Measurements from ENCODE around the gene TPSG1.
"Not testable (repeated sequence)": the region's sequence is repeated elsewhere in the genome, so short reads cannot be mapped to it uniquely, and the experiment has no call there.

The TPSG1 gene

GRCh38 chr16:1213796-1214372, 11.2 kb downstream of the TPSG1 start:
- DNase-seq: no peak

DNA sequence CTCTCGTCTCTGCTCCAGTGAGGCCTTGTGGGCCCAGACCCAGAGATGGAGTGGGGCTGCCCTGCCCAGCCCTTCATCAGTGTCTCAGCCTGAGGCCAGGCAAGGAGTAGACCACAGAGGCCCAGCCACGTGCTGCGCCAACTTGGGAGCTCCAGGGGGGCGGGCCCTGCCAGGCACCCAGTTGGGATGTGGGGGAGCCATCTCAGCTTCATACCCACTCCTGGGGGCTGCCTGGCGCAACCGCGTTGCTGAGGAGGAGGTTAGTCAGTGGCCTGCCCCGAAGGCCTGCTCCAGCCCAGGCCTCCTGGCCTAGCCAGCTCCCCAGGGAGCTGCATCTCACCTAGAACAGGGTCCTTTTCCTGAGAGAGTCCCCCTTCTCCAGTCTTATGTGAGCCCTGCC, 11.8 kb downstream of the TPSG1 start:
- DNase-seq: no peak

DNA sequence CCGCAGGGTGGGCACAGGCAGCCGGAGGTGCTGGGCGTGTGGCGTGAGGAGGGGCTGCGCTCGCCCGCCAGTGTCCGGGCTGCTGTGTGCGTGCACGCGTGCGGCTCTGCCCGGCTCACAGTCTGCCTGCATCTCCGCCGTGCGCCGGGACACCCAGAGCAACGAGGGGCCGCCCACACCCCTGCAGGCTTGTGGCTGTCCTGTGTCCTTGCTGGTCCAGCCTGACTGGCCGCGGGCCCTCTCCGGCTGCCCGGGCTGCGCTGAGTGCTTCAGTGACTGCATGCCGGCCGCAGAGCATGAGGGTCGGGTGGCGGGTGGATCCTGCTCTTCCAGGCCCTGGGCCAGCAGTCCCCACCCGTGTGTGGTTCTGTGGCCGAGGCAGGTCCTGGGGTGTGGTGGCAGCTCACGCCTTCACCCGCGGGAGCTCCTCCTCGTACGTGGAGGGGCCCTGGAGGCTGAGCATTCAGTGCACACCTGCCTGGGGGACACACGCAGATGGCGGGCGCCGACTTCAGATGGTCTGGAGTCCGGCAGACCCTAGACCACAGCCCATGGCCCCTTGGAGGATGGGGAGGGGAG, 12.4 kb downstream of the TPSG1 start:
- DNase-seq: no peak

- DNase-seq: no peak
Observed at GRCh38 chr16:1211451-1212268, 13.4 kb downstream of the TPSG1 start.

GRCh38 chr16:1210461-1210860, 14.6 kb downstream of the TPSG1 start:
- no peak for DNase-seq

DNA sequence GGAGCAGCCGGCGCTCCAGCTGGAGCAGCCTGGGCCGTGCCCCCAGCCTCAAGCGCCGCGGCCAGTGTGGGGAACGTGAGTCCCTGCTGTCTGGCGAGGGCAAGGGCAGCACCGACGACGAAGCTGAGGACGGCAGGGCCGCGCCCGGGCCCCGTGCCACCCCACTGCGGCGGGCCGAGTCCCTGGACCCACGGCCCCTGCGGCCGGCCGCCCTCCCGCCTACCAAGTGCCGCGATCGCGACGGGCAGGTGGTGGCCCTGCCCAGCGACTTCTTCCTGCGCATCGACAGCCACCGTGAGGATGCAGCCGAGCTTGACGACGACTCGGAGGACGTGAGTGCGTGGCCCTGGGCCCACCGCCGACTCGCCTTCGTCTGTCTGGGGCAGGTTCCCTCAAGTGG, 16.0 kb downstream of the TPSG1 start:
- no peak for DNase-seq

GRCh38 chr16:1208239-1208830, 16.7 kb downstream of the TPSG1 start:
- no peak for DNase-seq

DNA sequence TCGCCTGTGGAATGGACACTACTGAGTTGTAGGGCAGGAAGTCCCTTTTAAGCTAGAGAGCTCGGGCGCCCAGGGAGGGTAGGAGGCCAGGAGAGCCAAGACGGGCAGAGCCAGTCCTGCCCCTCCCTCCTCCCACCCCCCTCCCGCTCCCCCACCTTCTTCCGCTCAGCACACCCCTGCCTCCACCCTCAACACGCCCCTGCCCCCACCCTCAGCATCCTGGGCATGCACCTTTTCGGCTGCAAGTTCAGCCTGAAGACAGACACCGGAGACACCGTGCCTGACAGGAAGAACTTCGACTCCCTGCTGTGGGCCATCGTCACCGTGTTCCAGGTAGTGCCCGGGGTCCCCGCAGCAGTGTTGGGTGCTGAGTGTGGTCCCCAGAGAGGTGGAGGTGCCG, 18.3 kb downstream of the TPSG1 start:
- no peak for DNase-seq

DNA sequence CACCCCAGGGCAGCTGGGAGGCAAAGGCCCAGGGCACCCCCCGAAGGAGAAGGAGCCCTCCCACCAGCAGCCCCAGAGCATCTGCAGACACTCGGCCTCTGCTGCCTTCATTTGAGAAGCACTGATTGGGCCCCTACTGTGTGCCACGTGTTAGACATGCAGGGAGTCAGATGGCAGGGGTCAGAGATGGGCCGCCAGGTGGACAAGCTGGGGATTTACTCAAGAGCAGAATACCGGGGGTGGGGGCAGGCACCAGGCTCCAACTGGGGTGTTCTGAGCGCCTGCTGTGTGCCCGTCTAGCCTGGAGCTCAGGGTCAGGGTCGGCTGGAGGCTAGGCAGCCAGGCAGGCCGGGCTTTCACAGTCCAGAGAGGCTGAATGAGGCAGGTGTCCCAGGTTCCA, 18.7 kb downstream of the TPSG1 start:
- DNase-seq: no peak

GRCh38 chr16:1204933-1205332, 20.1 kb downstream of the TPSG1 start:
- DNase-seq: no peak

GRCh38 chr16:1202274-1202673, 22.8 kb downstream of the TPSG1 start:
- no peak for DNase-seq

DNA sequence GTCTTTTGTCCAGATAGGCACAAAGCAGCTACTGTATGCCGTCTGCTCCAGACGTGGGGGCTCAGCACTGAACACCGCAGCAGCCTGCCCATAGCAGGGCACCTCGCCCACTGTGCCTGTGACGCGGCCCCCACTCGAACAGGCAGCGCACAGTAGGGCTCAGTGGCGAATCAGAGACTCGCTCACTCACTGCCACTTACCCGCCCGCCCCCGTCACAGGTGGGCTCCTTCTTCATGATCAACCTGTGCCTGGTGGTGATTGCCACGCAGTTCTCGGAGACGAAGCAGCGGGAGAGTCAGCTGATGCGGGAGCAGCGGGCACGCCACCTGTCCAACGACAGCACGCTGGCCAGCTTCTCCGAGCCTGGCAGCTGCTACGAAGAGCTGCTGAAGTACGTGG, 23.6 kb downstream of the TPSG1 start:
- no peak for DNase-seq

- no peak for DNase-seq
Observed at GRCh38 chr16:1200014-1200627, 24.9 kb downstream of the TPSG1 start.

GRCh38 chr16:1199347-1200013, 25.6 kb downstream of the TPSG1 start:
- DNase-seq: no peak

GRCh38 chr16:1198671-1199346, 26.3 kb downstream of the TPSG1 start:
- DNase-seq: not testable (repeated sequence)

DNA sequence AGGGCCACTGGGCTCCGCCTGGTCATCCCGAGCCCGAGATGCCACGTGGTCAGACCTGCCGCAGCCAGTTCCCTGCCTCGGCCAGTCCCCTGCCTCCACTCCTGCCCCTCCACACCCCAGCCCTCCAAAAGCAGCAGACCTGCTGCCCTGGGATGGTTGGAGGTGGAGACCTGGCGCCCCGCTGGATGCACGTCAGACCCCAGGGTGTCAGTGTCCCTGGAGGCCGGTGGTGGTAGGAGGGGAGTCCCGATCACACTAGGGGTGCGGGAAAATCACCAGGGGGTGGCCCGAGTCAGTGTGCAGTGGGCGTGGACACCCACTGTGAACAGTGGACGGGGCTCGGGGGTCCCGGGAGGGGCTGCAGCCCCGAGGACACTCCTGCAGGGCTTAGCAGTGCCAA, 26.9 kb downstream of the TPSG1 start:
- DNase-seq: no peak

- DNase-seq: no peak
Observed at GRCh38 chr16:1197237-1197866, 27.7 kb downstream of the TPSG1 start.

- DNase-seq: no peak
Observed at GRCh38 chr16:1196494-1196893, 28.6 kb downstream of the TPSG1 start.

GRCh38 chr16:1195393-1195666, 29.7 kb downstream of the TPSG1 start:
- no peak for DNase-seq

- no peak for DNase-seq
Observed at GRCh38 chr16:1194665-1195392, 30.2 kb downstream of the TPSG1 start.

GRCh38 chr16:1193825-1194581, 31.1 kb downstream of the TPSG1 start:
- no peak for DNase-seq
